HCT116 (cell line): ENCODE results near the gene CYB5A. TPM values are rescaled to one million over a fixed set of nuclear protein-coding genes. Genes with fewer than 3 reads are reported as not detected.

ENCODE experiments used
- ATAC-seq: fragments of 200-7000 bp; cut with Tn5 transposase; 2 replicates; pipeline ENCODE4 v1.9.1; 2020; ENCODE audit warnings: mild to moderate bottlenecking, moderate library complexity
- BruUV-seq: library from RNA; stranded (reverse); fragments of 400-500 nt; replicated peaks from 2 replicates; lab custom pipeline; 2021; lab: Mats Ljungman, UMichigan
- CTCF ChIA-PET: fragments of 300-600 bp; sonication (Branson Sonifier 250); formaldehyde crosslinking; loops from one replicate; lab custom pipeline; 2021; ENCODE audit warnings: antibody characterized with exemption; lab: Charles Lee
- POLR2A ChIA-PET: fragments of 300-600, 350-600 bp; sonication (Branson Sonifier 250); formaldehyde crosslinking; loops from one replicate; lab custom pipeline; 2021; ENCODE audit warnings: antibody characterized with exemption; lab: Charles Lee
- RAD21 ChIA-PET, 2 experiments: fragments of 300-600 bp; sonication (Branson Sonifier 250); formaldehyde crosslinking; loops; one replicate each; lab custom pipeline; 2023; ENCODE audit warnings: low total read pairs in 2 of 2; ENCODE audit not compliant: uncharacterized antibody in 2 of 2, unreplicated experiment in 2 of 2, low non-redundant PET in 1 of 2; lab: Charles Lee
- DNase-seq: peaks from one replicate; pipeline ENCODE4 v3.0.0-alpha.2; 2010; ENCODE audit warnings: low read depth, low spot score
- H2AFZ ChIP-seq: fragments of 200-600 bp; shearing (Covaris generic), sonication (generic); 2 replicates; pipeline ENCODE4 v1.6.1; 2017; ENCODE audit warnings: low read depth, mixed run types, mixed read lengths, antibody characterized with exemption, low read length; ENCODE audit not compliant: poor library complexity, severe bottlenecking
- H3K27ac ChIP-seq: 2 replicates; pipeline ENCODE4 v1.5.1; 2012; ENCODE audit warnings: low read depth, low read length
- H3K27me3 ChIP-seq: fragments of 200-600 bp; sonication (generic); 2 replicates; pipeline ENCODE4 v1.6.1; 2016; ENCODE audit warnings: mixed run types, low read length, mixed read lengths; ENCODE audit not compliant: insufficient read depth
- H3K36me3 ChIP-seq, 2 experiments: fragments of 200-500 bp in 1 of 2; fragments of 200-600 bp in 1 of 2; sonication (Bioruptor generic) in 1 of 2; sonication (generic) in 1 of 2; 2 replicates each; pipeline versions ENCODE4 v1.5.1 to v1.6.1; 2014 to 2016; ENCODE audit warnings: low read length in 2 of 2, inconsistent platforms in 1 of 2, mixed read lengths in 1 of 2, mixed run types in 1 of 2; ENCODE audit not compliant: insufficient read depth in 2 of 2, control insufficient read depth in 1 of 2
- H3K4me1 ChIP-seq, 2 experiments: fragments of 200-600 bp in 1 of 2; sonication (generic) in 1 of 2; 2 replicates each; pipeline versions ENCODE4 v1.5.1 to v1.6.1; 2012 to 2017; ENCODE audit warnings: low read length in 2 of 2, inconsistent platforms in 1 of 2, mild to moderate bottlenecking in 1 of 2, mixed read lengths in 1 of 2, mixed run types in 1 of 2, moderate library complexity in 1 of 2; ENCODE audit not compliant: insufficient read depth in 2 of 2, control insufficient read depth in 1 of 2
- H3K4me2 ChIP-seq: fragments of 200-600 bp; sonication (generic); 2 replicates; pipeline ENCODE4 v1.6.1; 2017; ENCODE audit warnings: mixed run types, low read length, mixed read lengths
- H3K4me3 ChIP-seq, 2 experiments: fragments of 200-600 bp in 1 of 2; sonication (generic) in 1 of 2; replicated peaks in 1 of 2; 2 replicates each; pipeline ENCODE4 v1.5.1; 2011 to 2016; ENCODE audit warnings: low read length in 2 of 2, control low read depth in 1 of 2, low read depth in 1 of 2, mild to moderate bottlenecking in 1 of 2, mixed read lengths in 1 of 2, mixed run types in 1 of 2
- H3K79me2 ChIP-seq: fragments of 200-600 bp; sonication (generic); 2 replicates; pipeline ENCODE4 v1.6.1; 2017; ENCODE audit warnings: mild to moderate bottlenecking, mixed run types, low read length, moderate library complexity, mixed read lengths; ENCODE audit not compliant: insufficient read depth
- H3K9ac ChIP-seq: fragments of 200-600 bp; sonication (generic); 2 replicates; pipeline ENCODE4 v1.6.1; 2016; ENCODE audit warnings: low read length, mixed read lengths
- H3K9me2 ChIP-seq: fragments of 200-600 bp; sonication (generic), shearing (Covaris generic); 2 replicates; pipeline ENCODE4 v1.6.1; 2017; ENCODE audit warnings: mixed run types, mild to moderate bottlenecking, moderate library complexity; ENCODE audit not compliant: insufficient read depth
- H3K9me3 ChIP-seq, 2 experiments: fragments of 200-500 bp in 1 of 2; fragments of 200-600 bp in 1 of 2; sonication (Bioruptor generic) in 1 of 2; sonication (generic) in 1 of 2; 2 replicates each; pipeline ENCODE4 v1.6.1; 2014 to 2017; ENCODE audit warnings: low read length in 2 of 2, mixed read lengths in 2 of 2, inconsistent platforms in 1 of 2, low read depth in 1 of 2, mild to moderate bottlenecking in 1 of 2, mixed run types in 1 of 2, moderate library complexity in 1 of 2; ENCODE audit not compliant: control insufficient read depth in 1 of 2, insufficient read depth in 1 of 2
- H4K20me1 ChIP-seq: fragments of 200-600 bp; sonication (generic), shearing (Covaris generic); 2 replicates; pipeline ENCODE4 v1.6.1; 2017; ENCODE audit warnings: mixed run types, mild to moderate bottlenecking, moderate library complexity; ENCODE audit not compliant: insufficient read depth
- CBX3 ChIP-seq: IDR thresholded peaks from 2 replicates; pipeline ENCODE4 v1.6.1; 2012; ENCODE audit warnings: low read depth
- CEBPB ChIP-seq: IDR thresholded peaks from 2 replicates; pipeline ENCODE4 v1.6.1; 2012; ENCODE audit warnings: low read depth
- CTCF ChIP-seq, 3 experiments: fragments of 200-600 bp in 1 of 3; sonication (generic) in 1 of 3; IDR thresholded peaks in 2 of 3; conservative IDR thresholded peaks in 1 of 3; 2 replicates each; pipeline ENCODE4 v1.5.1; 2012 to 2017; ENCODE audit warnings: low read depth in 2 of 3, low read length in 2 of 3, antibody characterized with exemption in 1 of 3, borderline replicate concordance in 1 of 3, control low read depth in 1 of 3, mild to moderate bottlenecking in 1 of 3, mixed read lengths in 1 of 3, mixed run types in 1 of 3, moderate library complexity in 1 of 3; ENCODE audit not compliant: insufficient read depth in 1 of 3
- ELF1 ChIP-seq: IDR thresholded peaks from 2 replicates; pipeline ENCODE4 v1.6.1; 2012; ENCODE audit warnings: low read depth, borderline replicate concordance
- EZH2 ChIP-seq: fragments of 200-600 bp; sonication (generic); IDR thresholded peaks from 2 replicates; pipeline ENCODE4 v1.6.1; 2017; ENCODE audit warnings: antibody characterized with exemption, mixed run types
- EZH2phosphoT487 ChIP-seq: fragments of 200-600 bp; IDR thresholded peaks from 2 replicates; pipeline ENCODE4 v1.6.1; 2018; ENCODE audit warnings: antibody characterized with exemption, borderline replicate concordance
- FOSL1 ChIP-seq: IDR thresholded peaks from 2 replicates; pipeline ENCODE4 v1.6.1; 2012; ENCODE audit warnings: low read depth
- JUND ChIP-seq: IDR thresholded peaks from 2 replicates; pipeline ENCODE4 v1.6.1; 2012
- POLR2A ChIP-seq: IDR thresholded peaks from 2 replicates; pipeline ENCODE4 v1.7.0; 2011; ENCODE audit warnings: borderline replicate concordance; ENCODE audit not compliant: insufficient read depth, insufficient read length; ENCODE audit errors: extremely low read depth
- POLR2AphosphoS5 ChIP-seq: IDR thresholded peaks from 2 replicates; pipeline ENCODE4 v1.6.1; 2011; ENCODE audit warnings: mild to moderate bottlenecking, low read depth, low read length, moderate library complexity
- RAD21 ChIP-seq: IDR thresholded peaks from 2 replicates; pipeline ENCODE4 v1.6.1; 2012; ENCODE audit warnings: low read depth, mild to moderate bottlenecking
- SP1 ChIP-seq: IDR thresholded peaks from 2 replicates; pipeline ENCODE4 v1.6.1; 2012; ENCODE audit warnings: low read depth
- TCF7L2 ChIP-seq: IDR thresholded peaks from 2 replicates; pipeline ENCODE4 v1.7.0; 2011; ENCODE audit warnings: borderline replicate concordance, inconsistent platforms; ENCODE audit not compliant: insufficient read depth, insufficient read length; ENCODE audit errors: extremely low read depth
- YY1 ChIP-seq: IDR thresholded peaks from 2 replicates; pipeline ENCODE4 v1.6.1; 2011; ENCODE audit warnings: low read length, low read depth, moderate library complexity, mild to moderate bottlenecking; ENCODE audit not compliant: insufficient replicate concordance; ENCODE audit errors: extremely low read depth
- ZFX ChIP-seq: fragments of 450-650 bp; IDR thresholded peaks from 2 replicates; pipeline ENCODE4 v1.6.1; 2017
- intact Hi-C: fragments of 100-400 bp; cut with micrococcal nuclease; formaldehyde crosslinking; loops from 2 replicates; pipeline ENCODE4 v1.10.0; 2022
- total RNA-seq: library from RNA; stranded (reverse); gene quantifications from one replicate; pipeline ENCODE4 v1.2.1, GENCODE V29; 2021; ENCODE audit not compliant: unreplicated experiment
- TF ChIP-seq, protein P1 (sequence below): IDR thresholded peaks from 2 replicates; pipeline ENCODE4 v1.6.1; 2011; ENCODE audit warnings: mild to moderate bottlenecking, low read length, moderate library complexity; ENCODE audit not compliant: insufficient replicate concordance; ENCODE audit errors: extremely low read depth

The CYB5A gene
- total RNA-seq, 1 experiment from 2014 or later, result 37.7 TPM

DNA sequence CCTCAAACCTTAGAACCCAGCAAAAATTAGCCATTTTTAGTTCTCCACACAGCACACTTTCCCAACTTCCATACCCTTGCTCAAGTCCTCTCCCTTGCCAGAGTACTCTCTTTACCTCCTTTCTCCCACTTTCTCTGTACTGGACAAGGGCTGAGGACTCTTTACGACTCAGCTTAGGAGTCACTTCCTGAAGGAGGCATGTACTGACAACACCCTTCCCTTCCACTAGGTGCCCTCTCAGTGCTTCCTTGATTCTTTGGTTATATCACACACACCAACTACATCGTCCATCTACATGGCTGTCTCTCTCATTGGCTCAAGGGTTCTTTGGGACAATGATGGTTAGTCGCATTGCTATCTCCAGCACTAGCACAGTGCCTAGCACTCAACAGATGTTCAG, 18.6 kb upstream of the CYB5A start:
- ChIA-PET RAD21 (interaction anchor here in 1 of 2 experiments (1.2 kb wide), 1 partner anchor 183 kb away, joined by 4 read pairs; no protein-coding TSS in a partner anchor), CTCF (interaction anchor here (0.8 kb wide), 1 partner anchor 241 kb away, joined by 6 read pairs; no protein-coding TSS in a partner anchor), POLR2A (no interaction called here)
- H3K4me3 ChIP-seq, result no peak overlapping the region
- no peaks in the 10 kb centered on the region for H4K20me1 ChIP-seq
- H3K36me3 ChIP-seq, result no peaks in the 10 kb centered on the region
- H3K79me2 ChIP-seq, result no peaks in the 10 kb centered on the region
- intact Hi-C loops, result no loop called here
- BruUV-seq, result no TSS peak
- ATAC-seq, result peak; percentile 97
- no peaks in the 10 kb centered on the region for H3K9me2 ChIP-seq
- no peak overlapping the region for H3K4me2 ChIP-seq
- peak overlapping the region; percentile 47 for H2AFZ ChIP-seq
- no peaks in the 10 kb centered on the region; a peak in 1 of 4 replicates for H3K9me3 ChIP-seq
- no peak overlapping the region for H3K9ac ChIP-seq
- no peaks in the 10 kb centered on the region for H3K4me1 ChIP-seq
- TF ChIP-seq FOSL1 (no peak), CEBPB (no peak), SP1 (no peak), YY1 (no peak), ZFX (no peak), POLR2AphosphoS5 (no peak), EZH2phosphoT487 (no peak), ELF1 (no peak), CTCF (IDR thresholded peaks at IDR 0.05 in 2 of 3, conservative IDR thresholded peaks at IDR 0.05 in 1 of 3; ENCODE audit: borderline replicate concordance in 1 of 3, insufficient read depth in 1 of 3, low read depth in 2 of 3, low read length in 2 of 3) (peak; percentile 12 to 39 (median 38); a peak in 5 of 6 replicates), JUND (no peak), EZH2 (no peak), RAD21 (0 out of 2 replicates have a peak, but pooled peaks have one; percentile 11), TCF7L2 (no peak), CBX3 (peak; percentile 9; the same call in 1 of the 2 replicates), POLR2A (no peak)
- TF ChIP-seq, protein P1, sequence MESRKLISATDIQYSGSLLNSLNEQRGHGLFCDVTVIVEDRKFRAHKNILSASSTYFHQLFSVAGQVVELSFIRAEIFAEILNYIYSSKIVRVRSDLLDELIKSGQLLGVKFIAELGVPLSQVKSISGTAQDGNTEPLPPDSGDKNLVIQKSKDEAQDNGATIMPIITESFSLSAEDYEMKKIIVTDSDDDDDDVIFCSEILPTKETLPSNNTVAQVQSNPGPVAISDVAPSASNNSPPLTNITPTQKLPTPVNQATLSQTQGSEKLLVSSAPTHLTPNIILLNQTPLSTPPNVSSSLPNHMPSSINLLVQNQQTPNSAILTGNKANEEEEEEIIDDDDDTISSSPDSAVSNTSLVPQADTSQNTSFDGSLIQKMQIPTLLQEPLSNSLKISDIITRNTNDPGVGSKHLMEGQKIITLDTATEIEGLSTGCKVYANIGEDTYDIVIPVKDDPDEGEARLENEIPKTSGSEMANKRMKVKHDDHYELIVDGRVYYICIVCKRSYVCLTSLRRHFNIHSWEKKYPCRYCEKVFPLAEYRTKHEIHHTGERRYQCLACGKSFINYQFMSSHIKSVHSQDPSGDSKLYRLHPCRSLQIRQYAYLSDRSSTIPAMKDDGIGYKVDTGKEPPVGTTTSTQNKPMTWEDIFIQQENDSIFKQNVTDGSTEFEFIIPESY, result no peak
- H3K27me3 ChIP-seq, result no peaks in the 10 kb centered on the region
- H3K27ac ChIP-seq, result no peak overlapping the region
- DNase-seq, result no peak
